OCI-LY7 (cell line): ENCODE results near the gene PTPN12. TPM values are rescaled to one million over a fixed set of nuclear protein-coding genes. Genes with fewer than 3 reads are reported as not detected.

Source experiments
- BruUV-seq: library from RNA; stranded (reverse); fragments of 400-500 nt; replicated peaks from 2 replicates; lab custom pipeline; 2021; lab: Mats Ljungman, UMichigan
- CTCF ChIA-PET: fragments of 300-600 bp; sonication (Branson Sonifier 250); formaldehyde crosslinking; loops from one replicate; lab custom pipeline; 2022; ENCODE audit warnings: antibody characterized with exemption; ENCODE audit not compliant: unreplicated experiment; lab: Charles Lee
- POLR2A ChIA-PET: fragments of 300-600 bp; sonication (Branson Sonifier 250); formaldehyde crosslinking; loops from one replicate; lab custom pipeline; 2022; ENCODE audit warnings: antibody characterized with exemption; lab: Charles Lee
- DNase-seq: peaks from one replicate; pipeline ENCODE4 v3.0.0-alpha.2; 2015; ENCODE audit warnings: low spot score
- H2AFZ ChIP-seq: fragments of 200-600 bp; sonication (generic), shearing (Covaris generic); 2 replicates; pipeline ENCODE4 v1.6.1; 2014; ENCODE audit warnings: mild to moderate bottlenecking, antibody characterized with exemption, low read length, moderate library complexity
- H3K27ac ChIP-seq: fragments of 200-600 bp; sonication (generic); 2 replicates; pipeline ENCODE4 v1.5.1; 2014; ENCODE audit warnings: mixed run types, low read depth, mild to moderate bottlenecking, moderate library complexity, low read length, inconsistent platforms; ENCODE audit not compliant: poor library complexity, severe bottlenecking
- H3K36me3 ChIP-seq: fragments of 200-600 bp; sonication (generic); 2 replicates; pipeline ENCODE4 v1.6.1; 2014; ENCODE audit warnings: mild to moderate bottlenecking, antibody characterized with exemption, low read length, moderate library complexity, mixed read lengths; ENCODE audit not compliant: insufficient read depth
- H3K4me1 ChIP-seq: fragments of 200-600 bp; sonication (generic); 2 replicates; pipeline ENCODE4 v1.5.1; 2014; ENCODE audit warnings: mild to moderate bottlenecking, low read length; ENCODE audit not compliant: insufficient read depth, poor library complexity, severe bottlenecking
- H3K4me2 ChIP-seq: fragments of 200-600 bp; sonication (generic); 2 replicates; pipeline ENCODE4 v1.6.1; 2014; ENCODE audit warnings: mild to moderate bottlenecking, low read length
- H3K4me3 ChIP-seq: fragments of 200-600 bp; sonication (generic); 2 replicates; pipeline ENCODE4 v1.5.1; 2014; ENCODE audit warnings: mild to moderate bottlenecking, low read depth, low read length; ENCODE audit not compliant: poor library complexity, severe bottlenecking
- H3K79me2 ChIP-seq: fragments of 200-600 bp; sonication (generic); 2 replicates; pipeline ENCODE4 v1.6.1; 2016; ENCODE audit warnings: low read depth, mild to moderate bottlenecking, low read length, moderate library complexity, mixed read lengths; ENCODE audit not compliant: insufficient read depth
- H3K9me2 ChIP-seq: fragments of 200-600 bp; sonication (generic); 2 replicates; pipeline ENCODE4 v1.6.1; 2016; ENCODE audit warnings: mild to moderate bottlenecking, low read length, mixed read lengths; ENCODE audit not compliant: insufficient read depth
- H3K9me3 ChIP-seq: fragments of 200-600 bp; sonication (generic); 2 replicates; pipeline ENCODE4 v1.6.1; 2014; ENCODE audit warnings: mild to moderate bottlenecking, mixed run types, low read length, mixed read lengths
- H4K20me1 ChIP-seq: fragments of 200-600 bp; sonication (generic); 2 replicates; pipeline ENCODE4 v1.6.1; 2014; ENCODE audit warnings: mild to moderate bottlenecking, antibody characterized with exemption, low read length, moderate library complexity, mixed read lengths; ENCODE audit not compliant: insufficient read depth
- CTCF ChIP-seq: fragments of 200-600 bp; sonication (generic); conservative IDR thresholded peaks from 2 replicates; pipeline ENCODE4 v1.5.1; 2014; ENCODE audit warnings: mild to moderate bottlenecking, antibody characterized with exemption, low read length, moderate library complexity, mixed read lengths
- EZH2phosphoT487 ChIP-seq: fragments of 200-600 bp; sonication (generic); IDR thresholded peaks from 2 replicates; pipeline ENCODE4 v1.6.1; 2018; ENCODE audit warnings: low read depth, borderline replicate concordance, mild to moderate bottlenecking, mixed run types, antibody characterized with exemption, low read length, moderate library complexity, mixed read lengths
- intact Hi-C: fragments of 100-400 bp; cut with micrococcal nuclease; formaldehyde crosslinking; loops from one replicate; pipeline ENCODE4 v1.10.0; 2022; ENCODE audit not compliant: unreplicated experiment
- total RNA-seq, 2 experiments: library from RNA; depleted of rRNA in 1 of 2; stranded (reverse); fragments of >200 nt in 1 of 2; shearing (Covaris generic) in 1 of 2; gene quantifications; 2 replicates each; pipeline ENCODE4 v1.2.3, GENCODE V29; 2014 to 2022

Gene PTPN12
- total RNA-seq, 2 experiments from 2014 or later, result 2.7 to 19.1 TPM

DNA sequence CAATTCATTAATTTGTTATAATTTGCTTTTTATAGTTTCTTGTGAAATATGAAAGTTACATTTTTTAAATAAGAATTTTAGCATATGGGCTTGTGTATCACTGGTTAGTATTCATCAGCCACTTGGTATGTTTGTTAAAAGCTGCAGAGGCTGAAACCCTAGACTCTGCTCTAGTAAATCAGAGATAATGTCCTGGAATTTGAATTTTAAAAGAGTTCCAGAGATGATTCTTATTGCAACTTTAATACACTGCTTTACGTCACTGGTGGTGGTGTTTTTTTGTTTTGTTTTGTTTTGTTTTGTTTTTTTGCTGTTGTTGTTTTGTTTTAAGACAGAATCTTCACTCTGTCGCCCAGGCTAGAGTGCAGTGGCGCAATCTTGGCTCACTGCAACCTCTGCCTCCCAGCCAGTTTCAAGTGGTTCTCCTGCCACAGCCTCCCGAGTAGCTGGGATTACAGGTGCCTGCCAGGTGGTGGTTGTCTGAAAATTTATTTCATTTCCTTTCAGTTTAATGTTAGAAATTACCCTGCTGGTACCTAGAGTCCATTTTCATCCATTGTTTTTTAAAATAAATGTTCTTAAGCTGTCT lies 43.8 kb downstream of the PTPN12 start:
- Histone ChIP-seq H3K4me1 (no peaks in the 10 kb centered on the region), H4K20me1 (no peaks in the 10 kb centered on the region), H3K9me2 (no peaks in the 10 kb centered on the region), H3K27ac (no peak overlapping the region), H2AFZ (no peak overlapping the region), H3K36me3 (no peaks in the 10 kb centered on the region), H3K9me3 (no peaks in the 10 kb centered on the region), H3K79me2 (no peaks in the 10 kb centered on the region), H3K4me3 (no peak overlapping the region), H3K4me2 (no peak overlapping the region)
- CTCF ChIA-PET, result no interaction called here
- TF ChIP-seq EZH2phosphoT487 (no peak), CTCF (no peak)
- intact Hi-C loops, result no loop called here
- DNase-seq, result no peak
- POLR2A ChIA-PET, result no interaction called here
- no TSS peak for BruUV-seq

DNA sequence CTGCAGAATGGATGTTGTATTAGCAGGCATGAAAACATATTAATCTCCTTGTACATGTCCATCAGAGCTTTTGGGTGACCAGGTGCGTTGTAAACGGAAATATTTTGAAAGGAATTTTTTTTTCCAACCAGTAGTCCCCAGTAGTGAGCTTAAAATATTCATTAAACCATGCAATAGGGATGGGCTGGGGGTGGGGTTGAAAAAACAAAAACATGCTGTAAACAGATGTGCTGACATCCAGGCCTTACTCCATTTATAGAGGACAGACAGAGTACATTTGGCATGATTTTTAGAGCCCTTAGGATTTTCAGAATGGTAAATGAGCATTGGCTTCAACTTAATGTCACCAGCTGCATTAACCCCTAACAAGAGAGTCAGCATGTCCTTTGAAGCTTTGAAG lies 50.2 kb downstream of the PTPN12 start:
- H3K9me3 ChIP-seq, result no peaks in the 10 kb centered on the region
- no peak for DNase-seq
- no TSS peak for BruUV-seq
- no peaks in the 10 kb centered on the region for H3K9me2 ChIP-seq
- no peaks in the 10 kb centered on the region for H3K79me2 ChIP-seq
- intact Hi-C loops, result no loop called here
- no peaks in the 10 kb centered on the region for H3K36me3 ChIP-seq
- H3K4me3 ChIP-seq, result no peak overlapping the region
- ChIA-PET CTCF (no interaction called here), POLR2A (interaction anchor here (0.7 to 1.5 kb wide), 3 partner anchors 13 to 30 kb away, joined by 3 to 6 read pairs (median 4); no protein-coding TSS in a partner anchor)
- H3K4me1 ChIP-seq, result no peaks in the 10 kb centered on the region
- H3K4me2 ChIP-seq, result no peak overlapping the region
- H3K27ac ChIP-seq, result no peak overlapping the region
- H4K20me1 ChIP-seq, result no peaks in the 10 kb centered on the region
- no peak overlapping the region for H2AFZ ChIP-seq
- TF ChIP-seq CTCF, result no peak
- TF ChIP-seq EZH2phosphoT487, result no peak

GRCh38 chr7:77600952-77601351 lies 63.9 kb downstream of the PTPN12 start:
- intact Hi-C loops, result no loop called here
- ChIA-PET CTCF (no interaction called here), POLR2A (interaction anchor here (0.6 to 1.4 kb wide), 2 partner anchors 13 to 246 kb away, joined by 3 to 4 read pairs; no protein-coding TSS in a partner anchor)
- H4K20me1 ChIP-seq, result no peaks in the 10 kb centered on the region
- no peaks in the 10 kb centered on the region for H3K36me3 ChIP-seq
- no peak overlapping the region for H3K4me2 ChIP-seq
- TF ChIP-seq CTCF (no peak), EZH2phosphoT487 (no peak)
- no peaks in the 10 kb centered on the region for H3K4me1 ChIP-seq
- no peak overlapping the region for H3K4me3 ChIP-seq
- BruUV-seq, result no TSS peak
- DNase-seq, result no peak
- no peak overlapping the region for H2AFZ ChIP-seq
- no peaks in the 10 kb centered on the region for H3K9me3 ChIP-seq
- no peaks in the 10 kb centered on the region for H3K9me2 ChIP-seq
- no peaks in the 10 kb centered on the region for H3K79me2 ChIP-seq
- no peak overlapping the region for H3K27ac ChIP-seq
